Keratinocyte (primary cell): ENCODE data around the gene TBC1D16. TPM values are rescaled to one million over a fixed set of nuclear protein-coding genes. Genes with fewer than 3 reads are reported as not detected.

Experiments
- DNase-seq: peaks from one replicate; pipeline ENCODE4 v3.0.0-alpha.2; 2011; ENCODE audit warnings: low read depth, missing footprints, low spot score
- FAIRE-seq: peaks from 2 replicates; lab custom pipeline; 2011; peaks lifted over from hg19 to GRCh38; lab: Jason Lieb, UNC
- H2AFZ ChIP-seq: 2 replicates; pipeline ENCODE4 v1.6.0; 2012; ENCODE audit warnings: low read length, control low read depth, inconsistent platforms; ENCODE audit not compliant: control insufficient read depth
- H3K27ac ChIP-seq: 2 replicates; pipeline ENCODE4 v1.5.1; 2011; ENCODE audit warnings: low read length; ENCODE audit not compliant: control insufficient read depth, insufficient read depth
- H3K27me3 ChIP-seq: 3 replicates; pipeline ENCODE4 v1.6.0; 2011; ENCODE audit warnings: low read length; ENCODE audit not compliant: control insufficient read depth, insufficient read depth; ENCODE audit errors: extremely low read depth
- H3K36me3 ChIP-seq, 2 experiments: 2 replicates in 1 of 2; 3 replicates in 1 of 2; pipeline ENCODE4 v1.5.1; 2011; ENCODE audit warnings: low read length in 2 of 2, mild to moderate bottlenecking in 1 of 2; ENCODE audit not compliant: control insufficient read depth in 2 of 2, insufficient read depth in 2 of 2; ENCODE audit errors: extremely low read depth in 1 of 2
- H3K4me1 ChIP-seq: 3 replicates; pipeline ENCODE4 v1.5.1; 2011; ENCODE audit warnings: low read length; ENCODE audit not compliant: control insufficient read depth, insufficient read depth; ENCODE audit errors: extremely low read depth
- H3K4me2 ChIP-seq: 3 replicates; pipeline ENCODE4 v1.6.0; 2011; ENCODE audit warnings: low read depth, low read length; ENCODE audit not compliant: control insufficient read depth, insufficient read depth; ENCODE audit errors: extremely low read depth
- H3K4me3 ChIP-seq, 3 experiments: fragments of 200-600 bp in 1 of 3; sonication (generic) in 1 of 3; 2 replicates in 2 of 3; 3 replicates in 1 of 3; pipeline ENCODE4 v1.5.1; 2011 to 2016; ENCODE audit warnings: low read length in 3 of 3, mild to moderate bottlenecking in 3 of 3, control low read depth in 2 of 3, inconsistent platforms in 1 of 3, low read depth in 1 of 3, mixed read lengths in 1 of 3, mixed run types in 1 of 3, moderate library complexity in 1 of 3; ENCODE audit not compliant: control insufficient read depth in 2 of 3, insufficient read depth in 2 of 3; ENCODE audit errors: extremely low read depth in 1 of 3
- H3K79me2 ChIP-seq: 2 replicates; pipeline ENCODE4 v1.6.0; 2012; ENCODE audit warnings: low read length; ENCODE audit not compliant: control insufficient read depth, insufficient read depth
- H3K9ac ChIP-seq: 3 replicates; pipeline ENCODE4 v1.6.0; 2011; ENCODE audit warnings: low read length; ENCODE audit not compliant: control insufficient read depth, insufficient read depth; ENCODE audit errors: extremely low read depth
- H3K9me1 ChIP-seq: 3 replicates; pipeline ENCODE4 v1.6.0; 2011; ENCODE audit warnings: low read length; ENCODE audit not compliant: control insufficient read depth, insufficient read depth; ENCODE audit errors: extremely low read depth
- H3K9me3 ChIP-seq: 2 replicates; pipeline ENCODE4 v1.5.1; 2012; ENCODE audit warnings: low read depth, low read length; ENCODE audit not compliant: control insufficient read depth
- H4K20me1 ChIP-seq: 3 replicates; pipeline ENCODE4 v1.6.0; 2011; ENCODE audit warnings: low read length; ENCODE audit not compliant: control insufficient read depth, insufficient read depth; ENCODE audit errors: extremely low read depth
- CTCF ChIP-seq, 3 experiments: IDR thresholded peaks in 1 of 3; conservative IDR thresholded peaks in 1 of 3; optimal IDR thresholded peaks in 1 of 3; 2 replicates in 2 of 3; 3 replicates in 1 of 3; pipeline versions ENCODE3 to v1.5.1; 2011; ENCODE audit warnings: low read length in 3 of 3, mild to moderate bottlenecking in 3 of 3, moderate library complexity in 2 of 3, control low read depth in 1 of 3, inconsistent platforms in 1 of 3; ENCODE audit not compliant: insufficient read depth in 2 of 3; ENCODE audit errors: extremely low read depth in 1 of 3
- EZH2 ChIP-seq: IDR thresholded peaks from one replicate; pipeline ENCODE4 v1.6.1; 2012; ENCODE audit warnings: inconsistent platforms, mild to moderate bottlenecking, low read length, moderate library complexity
- dilution Hi-C: fragments of 300-500 bp; cut with MboI; formaldehyde crosslinking; loops from one replicate; pipeline ENCODE4 v1.7.0; 2020; ENCODE audit warnings: low sequenced_read_pairs; ENCODE audit not compliant: extremely low pct_ligation_motif_present
- polyA plus RNA-seq, 5 experiments: library from polyadenylated mRNA; depleted of rRNA in 3 of 5; stranded (reverse) in 3 of 5; stranded (forward) in 1 of 5; unstranded in 1 of 5; fragments of >200 nt; gene quantifications; 1 replicate in 1 of 5; 2 replicates in 3 of 5; 3 replicates in 1 of 5; pipeline versions ENCODE4 v1.2.1 to v1.2.3, GENCODE V29; 2011 to 2012; ENCODE audit warnings: missing spikeins in 2 of 5, low read depth in 1 of 5, low replicate concordance in 1 of 5

The TBC1D16 gene
- polyA plus RNA-seq, 1 donor (not counting 4 experiments of a cell fraction or from before 2014, with no cell fraction given) = 8.6 TPM

GRCh38 chr17:80053102-80053501, 17.4 kb upstream of the TBC1D16 start:
- Histone ChIP-seq H3K27ac (no peak overlapping the region), H2AFZ (no peak overlapping the region), H3K9me1 (no peaks in the 10 kb centered on the region), H3K9ac (no peak overlapping the region), H3K36me3 (no peaks in the 10 kb centered on the region), H4K20me1 (no peaks in the 10 kb centered on the region), H3K4me3 (no peak overlapping the region), H3K27me3 (no peaks in the 10 kb centered on the region), H3K79me2 (no peaks in the 10 kb centered on the region), H3K4me1 (no peaks in the 10 kb centered on the region), H3K9me3 (no peaks in the 10 kb centered on the region), H3K4me2 (no peak overlapping the region)
- DNase-seq = no peak
- no peak for TF ChIP-seq EZH2
- no peak for TF ChIP-seq CTCF (optimal IDR thresholded peaks at IDR 0.05 in 1 of 3, IDR thresholded peaks at IDR 0.05 in 1 of 3, conservative IDR thresholded peaks at IDR 0.05 in 1 of 3; ENCODE audit: extremely low read depth in 1 of 3, insufficient read depth in 2 of 3, low read length in 3 of 3)
- FAIRE-seq = no peak
- dilution Hi-C loops = no loop called here

GRCh38 chr17:80051681-80052080, 16.0 kb upstream of the TBC1D16 start:
- Histone ChIP-seq H3K4me1 (no peaks in the 10 kb centered on the region), H3K9me1 (no peaks in the 10 kb centered on the region), H3K79me2 (no peaks in the 10 kb centered on the region), H3K9ac (no peak overlapping the region), H4K20me1 (no peaks in the 10 kb centered on the region), H3K4me3 (no peak overlapping the region), H3K36me3 (no peaks in the 10 kb centered on the region), H3K27ac (no peak overlapping the region), H2AFZ (no peak overlapping the region), H3K9me3 (no peaks in the 10 kb centered on the region), H3K27me3 (no peaks in the 10 kb centered on the region), H3K4me2 (no peak overlapping the region)
- no peak for DNase-seq
- TF ChIP-seq EZH2 (no peak), CTCF (optimal IDR thresholded peaks at IDR 0.05 in 1 of 3, IDR thresholded peaks at IDR 0.05 in 1 of 3, conservative IDR thresholded peaks at IDR 0.05 in 1 of 3; ENCODE audit: extremely low read depth in 1 of 3, insufficient read depth in 2 of 3, low read length in 3 of 3) (no peak)
- no peak for FAIRE-seq
- dilution Hi-C loops = no loop called here
